IPS DF 19.7 (cell line): ENCODE results near the gene FETUB.

Source experiments
- DNase-seq: peaks from one replicate; pipeline ENCODE4 v3.0.0-alpha.2; 2013; ENCODE audit warnings: low read depth, low spot score

FETUB gene

GRCh38 chr3:186639778-186640472 is at the start of gene FETUB:
Gene FETUB, plus strand, starts transcription at chr3:186640399. Its CDS starts 62 bp downstream, at chr3:186640461.
- no peak for DNase-seq

DNA sequence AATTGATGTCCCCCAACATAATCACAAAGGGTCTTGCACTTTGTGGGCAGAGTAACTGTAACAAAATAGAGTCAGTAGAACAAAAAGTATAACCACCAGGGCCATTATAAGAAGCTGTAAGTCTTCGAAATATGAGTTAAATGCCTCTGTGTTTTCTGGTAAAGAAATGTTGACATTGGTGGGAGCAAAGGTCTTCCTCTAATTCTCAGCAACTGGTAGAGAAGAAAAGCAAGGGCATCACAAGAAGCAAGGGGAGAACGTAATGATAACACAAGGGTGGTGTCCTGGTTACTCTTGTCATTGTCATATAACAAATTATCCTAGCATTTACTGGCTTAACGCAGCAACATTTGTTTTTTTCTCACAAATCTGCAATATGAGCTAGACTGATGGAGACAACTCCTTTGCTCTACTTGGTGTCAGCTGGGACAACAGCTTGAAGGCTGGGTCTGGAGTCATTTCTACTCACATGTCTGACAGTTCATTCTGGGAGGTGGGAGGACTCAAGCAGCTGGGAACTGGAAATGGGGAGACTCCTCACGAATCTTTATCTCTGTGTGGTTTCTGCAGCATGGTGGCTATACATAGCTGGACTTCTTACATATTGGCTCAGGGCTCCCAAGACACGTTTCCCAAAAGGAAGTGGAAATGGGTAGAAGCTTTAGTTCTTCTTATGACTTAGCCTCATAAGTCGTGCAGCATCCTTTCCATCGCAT is 49.5 kb upstream of the FETUB start:
- DNase-seq: no peak

DNA sequence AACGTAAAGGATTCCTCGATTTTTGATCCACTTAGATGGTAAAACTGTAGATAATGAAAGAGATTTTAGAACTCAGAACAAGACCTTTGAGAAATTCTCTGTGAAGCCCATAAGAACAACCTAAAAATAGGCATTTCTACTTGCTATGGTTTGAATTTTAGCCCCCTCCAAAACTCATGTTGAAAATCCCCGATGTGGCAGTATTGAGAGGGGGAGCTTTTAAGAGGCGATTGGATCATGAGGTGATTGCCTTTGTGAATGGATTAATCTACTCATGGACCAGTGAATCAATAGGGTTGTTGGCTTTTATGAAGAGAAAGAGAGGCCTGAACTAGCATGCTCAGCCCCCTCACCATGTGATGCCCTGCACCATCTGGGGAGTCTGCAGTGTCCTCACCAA is 47.5 kb upstream of the FETUB start:
- DNase-seq: no peak

DNA sequence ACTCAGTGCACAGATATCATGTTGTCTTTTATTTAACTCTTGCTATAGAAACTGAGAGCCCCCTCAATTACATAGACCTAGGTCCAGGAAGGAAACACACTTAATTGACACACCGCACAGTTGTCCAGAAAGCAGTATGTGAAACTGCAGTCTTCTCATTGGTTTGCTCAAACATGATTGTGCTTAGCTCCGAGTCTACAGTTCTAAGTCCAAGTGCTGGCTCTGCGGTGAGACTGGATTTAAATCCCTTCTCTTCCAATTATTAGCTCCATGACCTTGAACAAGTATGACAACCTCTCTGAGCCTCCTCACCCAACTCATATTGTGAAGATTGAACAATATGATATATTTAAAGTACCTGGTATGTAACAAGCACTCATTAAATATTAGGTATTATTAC is 46.3 kb upstream of the FETUB start:
- DNase-seq: no peak

DNA sequence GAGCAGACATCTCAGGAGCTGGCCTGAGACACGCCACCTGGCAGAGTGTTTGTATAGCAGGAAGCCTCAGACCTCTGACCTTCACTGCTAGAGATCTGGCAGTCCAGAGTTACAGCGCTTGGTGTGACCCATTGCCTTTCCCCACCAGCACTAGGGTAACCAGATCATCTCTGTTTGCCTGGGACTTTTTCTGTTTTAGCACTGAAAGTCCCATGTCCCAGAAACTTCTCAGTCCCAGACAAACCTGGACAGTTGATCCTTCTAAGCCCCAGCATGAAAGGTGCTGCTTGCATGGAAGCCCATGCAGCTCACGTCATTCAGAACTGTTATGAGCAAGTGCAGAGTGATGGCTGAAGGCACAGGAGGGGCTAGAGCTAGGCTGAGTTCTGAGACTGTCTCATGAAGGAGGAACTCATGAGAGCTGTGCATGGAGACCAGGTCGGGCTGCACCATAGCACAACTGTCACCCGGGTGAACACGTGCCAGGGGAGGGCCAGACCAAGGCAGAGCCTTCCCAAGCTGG is 45.5 kb upstream of the FETUB start:
- no peak for DNase-seq

DNA sequence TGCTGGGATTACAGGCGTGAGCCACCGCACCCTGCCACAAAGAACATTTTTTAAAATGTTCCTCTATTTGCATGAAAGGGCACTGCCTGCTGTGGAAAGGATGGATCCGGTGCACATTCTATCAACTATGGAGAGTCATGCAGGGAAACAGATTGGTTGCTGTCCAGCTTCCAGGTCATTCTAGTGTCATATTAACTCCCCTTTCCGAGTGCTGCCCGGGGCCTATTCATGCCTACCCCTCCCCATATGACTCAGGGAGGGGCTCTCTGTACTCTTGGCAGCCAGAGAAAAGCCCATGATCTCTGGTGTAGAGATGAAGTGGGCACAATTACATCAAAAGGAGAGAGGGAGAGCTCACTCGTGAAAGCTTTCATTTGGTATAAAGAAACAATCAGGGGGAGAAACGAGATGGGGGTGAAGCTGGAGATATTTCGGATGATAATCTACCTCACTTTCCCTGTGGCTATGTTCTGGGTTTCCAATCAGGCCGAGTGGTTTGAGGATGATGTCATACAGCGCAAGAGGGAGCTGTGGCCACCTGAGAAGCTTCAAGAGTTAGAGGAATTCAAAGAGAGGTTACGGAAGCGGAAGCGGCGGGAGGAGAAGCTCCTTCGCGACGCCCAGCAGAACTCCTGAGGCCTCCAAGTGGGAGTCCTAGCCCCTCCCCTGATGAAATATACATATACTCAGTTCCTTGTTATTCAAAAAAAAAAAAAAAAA is 43.5 kb upstream of the FETUB start:
- DNase-seq: peak; percentile 30

GRCh38 chr3:186598108-186598784 is 42.0 kb upstream of the FETUB start:
- no peak for DNase-seq

DNA sequence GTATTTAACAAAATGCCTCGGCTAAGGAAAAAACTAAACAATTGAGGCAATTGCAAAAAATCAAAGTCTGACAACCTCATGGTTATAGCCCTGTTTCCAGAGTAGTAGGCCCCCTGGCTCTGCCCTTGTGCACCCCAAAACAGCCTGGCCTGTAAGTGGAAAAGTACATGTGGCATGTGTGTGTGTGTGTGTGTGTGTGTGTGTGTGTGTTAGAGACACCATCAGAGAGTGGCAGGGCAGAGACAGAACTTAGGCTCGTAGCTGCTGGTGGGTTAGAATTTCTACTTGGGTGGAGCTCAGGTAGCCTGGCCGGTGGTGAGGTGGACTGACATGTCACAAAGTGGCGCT is 41.4 kb upstream of the FETUB start:
- DNase-seq: no peak

GRCh38 chr3:186599142-186599784 is 40.9 kb upstream of the FETUB start:
- no peak for DNase-seq

GRCh38 chr3:186599785-186600166 is 40.4 kb upstream of the FETUB start:
- DNase-seq: no peak

DNA sequence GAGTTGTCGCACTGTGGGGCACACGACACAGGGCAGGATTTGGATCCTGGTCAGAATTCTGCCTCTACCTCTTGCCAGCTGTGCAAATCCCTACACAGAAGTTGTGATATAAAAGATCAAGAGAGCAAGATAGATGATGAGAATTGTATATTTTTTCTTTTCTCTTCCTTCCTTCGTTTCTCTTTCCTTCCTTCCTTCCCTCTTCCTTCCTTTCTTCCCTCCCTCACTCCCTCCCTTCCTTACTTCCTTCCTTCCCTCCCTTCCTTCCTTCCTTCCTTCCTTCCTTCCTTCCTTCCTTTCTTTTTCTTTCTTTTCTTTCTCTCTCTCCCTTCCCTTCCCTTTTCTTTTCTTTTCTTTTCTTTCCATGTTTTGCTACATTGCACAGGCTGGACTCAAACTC is 39.3 kb upstream of the FETUB start:
- no peak for DNase-seq

- DNase-seq: no peak
These were observed 37.0 kb upstream of the FETUB start for GRCh38 chr3:186603159-186603558.

- no peak for DNase-seq
These were observed 35.1 kb upstream of the FETUB start for GRCh38 chr3:186605078-186605477.

- no peak for DNase-seq
These were observed 34.3 kb upstream of the FETUB start for GRCh38 chr3:186605561-186606545.

- DNase-seq: no peak
These were observed 31.5 kb upstream of the FETUB start for GRCh38 chr3:186608624-186609215.

GRCh38 chr3:186609247-186609868 is 30.8 kb upstream of the FETUB start:
- DNase-seq: no peak

DNA sequence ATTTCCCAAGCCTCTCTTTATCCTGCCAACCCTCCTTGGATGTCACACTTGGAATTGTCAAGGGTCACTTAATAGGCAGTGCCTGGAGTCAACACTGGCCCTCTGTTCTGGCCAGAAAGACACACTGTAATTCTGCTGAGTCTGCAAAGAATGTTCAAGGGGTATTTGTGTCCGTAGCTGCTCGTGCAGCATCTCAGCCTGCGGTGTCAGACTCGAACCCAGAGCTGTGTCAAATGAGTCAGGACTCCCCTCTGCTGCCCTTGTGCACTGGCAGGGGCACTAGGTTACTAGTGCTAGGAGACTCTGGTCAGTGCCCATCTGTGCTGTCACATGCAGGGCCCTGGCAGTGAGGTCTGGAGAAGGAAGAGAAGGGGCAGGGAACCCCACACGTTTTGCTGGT is 28.1 kb upstream of the FETUB start:
- DNase-seq: no peak

GRCh38 chr3:186612721-186613636 is 27.2 kb upstream of the FETUB start, which contains the start of gene AHSG:
Gene AHSG, plus strand, starts transcription at chr3:186613060. Its CDS starts 82 bp downstream, at chr3:186613142.
- DNase-seq: no peak
